HCT116 (cell line): ENCODE results near the gene GABBR2. TPM values are rescaled to one million over a fixed set of nuclear protein-coding genes. Genes with fewer than 3 reads are reported as not detected.

ENCODE experiments used
- ATAC-seq: fragments of 200-7000 bp; cut with Tn5 transposase; 2 replicates; pipeline ENCODE4 v1.9.1; 2020; ENCODE audit warnings: mild to moderate bottlenecking, moderate library complexity
- BruUV-seq: library from RNA; stranded (reverse); fragments of 400-500 nt; replicated peaks from 2 replicates; lab custom pipeline; 2021; lab: Mats Ljungman, UMichigan
- CTCF ChIA-PET: fragments of 300-600 bp; sonication (Branson Sonifier 250); formaldehyde crosslinking; loops from one replicate; lab custom pipeline; 2021; ENCODE audit warnings: antibody characterized with exemption; lab: Charles Lee
- POLR2A ChIA-PET: fragments of 300-600, 350-600 bp; sonication (Branson Sonifier 250); formaldehyde crosslinking; loops from one replicate; lab custom pipeline; 2021; ENCODE audit warnings: antibody characterized with exemption; lab: Charles Lee
- RAD21 ChIA-PET, 2 experiments: fragments of 300-600 bp; sonication (Branson Sonifier 250); formaldehyde crosslinking; loops; one replicate each; lab custom pipeline; 2023; ENCODE audit warnings: low total read pairs in 2 of 2; ENCODE audit not compliant: uncharacterized antibody in 2 of 2, unreplicated experiment in 2 of 2, low non-redundant PET in 1 of 2; lab: Charles Lee
- DNase-seq: peaks from one replicate; pipeline ENCODE4 v3.0.0-alpha.2; 2010; ENCODE audit warnings: low read depth, low spot score
- H2AFZ ChIP-seq: fragments of 200-600 bp; shearing (Covaris generic), sonication (generic); 2 replicates; pipeline ENCODE4 v1.6.1; 2017; ENCODE audit warnings: low read depth, mixed run types, mixed read lengths, antibody characterized with exemption, low read length; ENCODE audit not compliant: poor library complexity, severe bottlenecking
- H3K27ac ChIP-seq: 2 replicates; pipeline ENCODE4 v1.5.1; 2012; ENCODE audit warnings: low read depth, low read length
- H3K27me3 ChIP-seq: fragments of 200-600 bp; sonication (generic); 2 replicates; pipeline ENCODE4 v1.6.1; 2016; ENCODE audit warnings: mixed run types, low read length, mixed read lengths; ENCODE audit not compliant: insufficient read depth
- H3K36me3 ChIP-seq, 2 experiments: fragments of 200-500 bp in 1 of 2; fragments of 200-600 bp in 1 of 2; sonication (Bioruptor generic) in 1 of 2; sonication (generic) in 1 of 2; 2 replicates each; pipeline versions ENCODE4 v1.5.1 to v1.6.1; 2014 to 2016; ENCODE audit warnings: low read length in 2 of 2, inconsistent platforms in 1 of 2, mixed read lengths in 1 of 2, mixed run types in 1 of 2; ENCODE audit not compliant: insufficient read depth in 2 of 2, control insufficient read depth in 1 of 2
- H3K4me1 ChIP-seq, 2 experiments: fragments of 200-600 bp in 1 of 2; sonication (generic) in 1 of 2; 2 replicates each; pipeline versions ENCODE4 v1.5.1 to v1.6.1; 2012 to 2017; ENCODE audit warnings: low read length in 2 of 2, inconsistent platforms in 1 of 2, mild to moderate bottlenecking in 1 of 2, mixed read lengths in 1 of 2, mixed run types in 1 of 2, moderate library complexity in 1 of 2; ENCODE audit not compliant: insufficient read depth in 2 of 2, control insufficient read depth in 1 of 2
- H3K4me2 ChIP-seq: fragments of 200-600 bp; sonication (generic); 2 replicates; pipeline ENCODE4 v1.6.1; 2017; ENCODE audit warnings: mixed run types, low read length, mixed read lengths
- H3K4me3 ChIP-seq, 2 experiments: fragments of 200-600 bp in 1 of 2; sonication (generic) in 1 of 2; replicated peaks in 1 of 2; 2 replicates each; pipeline ENCODE4 v1.5.1; 2011 to 2016; ENCODE audit warnings: low read length in 2 of 2, control low read depth in 1 of 2, low read depth in 1 of 2, mild to moderate bottlenecking in 1 of 2, mixed read lengths in 1 of 2, mixed run types in 1 of 2
- H3K79me2 ChIP-seq: fragments of 200-600 bp; sonication (generic); 2 replicates; pipeline ENCODE4 v1.6.1; 2017; ENCODE audit warnings: mild to moderate bottlenecking, mixed run types, low read length, moderate library complexity, mixed read lengths; ENCODE audit not compliant: insufficient read depth
- H3K9ac ChIP-seq: fragments of 200-600 bp; sonication (generic); 2 replicates; pipeline ENCODE4 v1.6.1; 2016; ENCODE audit warnings: low read length, mixed read lengths
- H3K9me2 ChIP-seq: fragments of 200-600 bp; sonication (generic), shearing (Covaris generic); 2 replicates; pipeline ENCODE4 v1.6.1; 2017; ENCODE audit warnings: mixed run types, mild to moderate bottlenecking, moderate library complexity; ENCODE audit not compliant: insufficient read depth
- H3K9me3 ChIP-seq, 2 experiments: fragments of 200-500 bp in 1 of 2; fragments of 200-600 bp in 1 of 2; sonication (Bioruptor generic) in 1 of 2; sonication (generic) in 1 of 2; 2 replicates each; pipeline ENCODE4 v1.6.1; 2014 to 2017; ENCODE audit warnings: low read length in 2 of 2, mixed read lengths in 2 of 2, inconsistent platforms in 1 of 2, low read depth in 1 of 2, mild to moderate bottlenecking in 1 of 2, mixed run types in 1 of 2, moderate library complexity in 1 of 2; ENCODE audit not compliant: control insufficient read depth in 1 of 2, insufficient read depth in 1 of 2
- H4K20me1 ChIP-seq: fragments of 200-600 bp; sonication (generic), shearing (Covaris generic); 2 replicates; pipeline ENCODE4 v1.6.1; 2017; ENCODE audit warnings: mixed run types, mild to moderate bottlenecking, moderate library complexity; ENCODE audit not compliant: insufficient read depth
- CBX3 ChIP-seq: IDR thresholded peaks from 2 replicates; pipeline ENCODE4 v1.6.1; 2012; ENCODE audit warnings: low read depth
- CEBPB ChIP-seq: IDR thresholded peaks from 2 replicates; pipeline ENCODE4 v1.6.1; 2012; ENCODE audit warnings: low read depth
- CTCF ChIP-seq, 3 experiments: fragments of 200-600 bp in 1 of 3; sonication (generic) in 1 of 3; IDR thresholded peaks in 2 of 3; conservative IDR thresholded peaks in 1 of 3; 2 replicates each; pipeline ENCODE4 v1.5.1; 2012 to 2017; ENCODE audit warnings: low read depth in 2 of 3, low read length in 2 of 3, antibody characterized with exemption in 1 of 3, borderline replicate concordance in 1 of 3, control low read depth in 1 of 3, mild to moderate bottlenecking in 1 of 3, mixed read lengths in 1 of 3, mixed run types in 1 of 3, moderate library complexity in 1 of 3; ENCODE audit not compliant: insufficient read depth in 1 of 3
- EZH2phosphoT487 ChIP-seq: fragments of 200-600 bp; IDR thresholded peaks from 2 replicates; pipeline ENCODE4 v1.6.1; 2018; ENCODE audit warnings: antibody characterized with exemption, borderline replicate concordance
- JUND ChIP-seq: IDR thresholded peaks from 2 replicates; pipeline ENCODE4 v1.6.1; 2012
- RAD21 ChIP-seq: IDR thresholded peaks from 2 replicates; pipeline ENCODE4 v1.6.1; 2012; ENCODE audit warnings: low read depth, mild to moderate bottlenecking
- REST ChIP-seq: IDR thresholded peaks from 2 replicates; pipeline ENCODE4 v1.6.1; 2012; ENCODE audit warnings: low read depth
- SIN3A ChIP-seq: IDR thresholded peaks from 2 replicates; pipeline ENCODE4 v1.6.1; 2012; ENCODE audit warnings: low read depth
- SRF ChIP-seq: IDR thresholded peaks from 2 replicates; pipeline ENCODE4 v1.6.1; 2012; ENCODE audit warnings: low read depth
- TCF7L2 ChIP-seq: IDR thresholded peaks from 2 replicates; pipeline ENCODE4 v1.7.0; 2011; ENCODE audit warnings: borderline replicate concordance, inconsistent platforms; ENCODE audit not compliant: insufficient read depth, insufficient read length; ENCODE audit errors: extremely low read depth
- ZFX ChIP-seq: fragments of 450-650 bp; IDR thresholded peaks from 2 replicates; pipeline ENCODE4 v1.6.1; 2017
- ZNF274 ChIP-seq: fragments of 200-500 bp; sonication (Bioruptor generic); IDR thresholded peaks from 2 replicates; pipeline ENCODE4 v1.6.1; 2014; ENCODE audit warnings: mild to moderate bottlenecking, low read depth, low read length, inconsistent platforms
- intact Hi-C: fragments of 100-400 bp; cut with micrococcal nuclease; formaldehyde crosslinking; loops from 2 replicates; pipeline ENCODE4 v1.10.0; 2022
- total RNA-seq: library from RNA; stranded (reverse); gene quantifications from one replicate; pipeline ENCODE4 v1.2.1, GENCODE V29; 2021; ENCODE audit not compliant: unreplicated experiment

GABBR2 gene
- total RNA-seq, 1 experiment from 2014 or later = 0.15 TPM

GRCh38 chr9:98430535-98431292, 278.0 kb downstream of the GABBR2 start:
- RAD21 ChIA-PET = no interaction called here
- H2AFZ ChIP-seq = no peak overlapping the region
- ATAC-seq = no peak

More at GRCh38 chr9:98430535-98431292, 278.0 kb downstream of the GABBR2 start:
- H3K9me2 ChIP-seq = no peaks in the 10 kb centered on the region
- DNase-seq = no peak
- H3K4me1 ChIP-seq = no peaks in the 10 kb centered on the region
- no peak overlapping the region for H3K4me2 ChIP-seq
- no peaks in the 10 kb centered on the region for H3K27me3 ChIP-seq
- no peaks in the 10 kb centered on the region for H3K9me3 ChIP-seq
- H3K36me3 ChIP-seq = no peaks in the 10 kb centered on the region
- ChIA-PET POLR2A (no interaction called here), CTCF (no interaction called here)
- intact Hi-C loops = no loop called here
- BruUV-seq = no TSS peak
- H4K20me1 ChIP-seq = no peaks in the 10 kb centered on the region
- no peak overlapping the region for H3K4me3 ChIP-seq
- TF ChIP-seq JUND (no peak), SIN3A (no peak), EZH2phosphoT487 (no peak), ZFX (no peak), SRF (no peak), REST (no peak), RAD21 (no peak), CBX3 (no peak), CEBPB (no peak), ZNF274 (no peak), TCF7L2 (no peak), CTCF (IDR thresholded peaks at IDR 0.05 in 2 of 3, conservative IDR thresholded peaks at IDR 0.05 in 1 of 3; ENCODE audit: borderline replicate concordance in 1 of 3, insufficient read depth in 1 of 3, low read depth in 2 of 3, low read length in 2 of 3) (no peak)
- no peaks in the 10 kb centered on the region for H3K79me2 ChIP-seq
- no peak overlapping the region for H3K27ac ChIP-seq
- H3K9ac ChIP-seq = no peak overlapping the region
